ENCODE results near the gene CHCHD6.

GRCh38 chr3:126937533-126937932 lies 233.5 kb downstream of the CHCHD6 start:
- no peak for TF ChIP-seq CTCF (IDR thresholded peaks at IDR 0.05)
- TF ChIP-seq POLR2A (IDR thresholded peaks at IDR 0.05) = no peak
